T-cell (primary cell): ENCODE measurements around the gene IGFBPL1. TPM values are rescaled to one million over a fixed set of nuclear protein-coding genes. Genes with fewer than 3 reads are reported as not detected.
A peak's percentile ranks its signal among the peaks of the same experiment; 100 is the strongest.
"Not testable (repeated sequence)": the region's sequence is repeated elsewhere in the genome, so short reads cannot be mapped to it uniquely, and the experiment has no call there.

Source experiments
- ATAC-seq, 4 experiments: fragments of 200-7000 bp in 3 of 4; fragments of 150-1000 bp in 1 of 4; cut with Tn5 transposase; replicated peaks in 1 of 4; 1 replicate in 3 of 4; 2 replicates in 1 of 4; pipeline ENCODE4 v1.10.0; 2021; ENCODE audit warnings: moderate library complexity in 3 of 4, mild to moderate bottlenecking in 2 of 4, moderate number of reproducible peaks in 1 of 4
- CTCF ChIA-PET, 2 donors: fragments of 300-600 bp; sonication (Branson Sonifier 250); formaldehyde crosslinking; loops; one replicate each; lab custom pipeline; 2022; ENCODE audit warnings: antibody characterized with exemption in 2 of 2; lab: Charles Lee
- POLR2A ChIA-PET, 2 donors: fragments of 300-600 bp; sonication (Branson Sonifier 250); formaldehyde crosslinking; loops; one replicate each; lab custom pipeline; 2022; ENCODE audit warnings: antibody characterized with exemption in 2 of 2; lab: Charles Lee
- DNase-seq, 35 experiments: peaks; one replicate each; pipeline versions ENCODE4 v3.0.0 to v3.0.0-alpha.2; 2013 to 2023
- H3K27ac ChIP-seq: one replicate; pipeline ENCODE4 v1.5.1; 2013; ENCODE audit warnings: low read length
- H3K27me3 ChIP-seq, 2 experiments: replicated peaks in 1 of 2; 1 replicate in 1 of 2; 2 replicates in 1 of 2; pipeline versions ENCODE4 v1.6.1 to v1.7.0; 2013; ENCODE audit warnings: low read length in 1 of 2, mixed read lengths in 1 of 2; ENCODE audit not compliant: control insufficient read depth in 2 of 2, insufficient read depth in 2 of 2; ENCODE audit errors: extremely low read depth in 1 of 2
- H3K36me3 ChIP-seq, 2 donors: 1 replicate in 1 of 2; 2 replicates in 1 of 2; pipeline versions ENCODE4 v1.6.1 to v1.7.0; 2013; ENCODE audit warnings: low read length in 1 of 2; ENCODE audit not compliant: control insufficient read depth in 2 of 2, insufficient read depth in 1 of 2; ENCODE audit errors: extremely low read depth in 1 of 2
- H3K4me1 ChIP-seq, 2 experiments: 1 replicate in 1 of 2; 2 replicates in 1 of 2; pipeline versions ENCODE4 v1.6.1 to v1.7.0; 2013; ENCODE audit warnings: low read length in 2 of 2, mixed read lengths in 1 of 2; ENCODE audit not compliant: insufficient read depth in 2 of 2, control insufficient read depth in 1 of 2; ENCODE audit errors: extremely low read depth in 1 of 2
- H3K4me3 ChIP-seq, 2 donors: 1 replicate in 1 of 2; 2 replicates in 1 of 2; pipeline versions ENCODE4 v1.5.1 to v1.7.0; 2013; ENCODE audit warnings: mild to moderate bottlenecking in 2 of 2, low read length in 1 of 2, moderate library complexity in 1 of 2; ENCODE audit not compliant: control insufficient read depth in 1 of 2; ENCODE audit errors: extremely low read depth in 1 of 2
- H3K9me3 ChIP-seq: 2 replicates; pipeline ENCODE4 v1.7.0; 2013
- H3K27ac Mint-ChIP-seq, 2 donors: one replicate each; pipeline ENCODE4 v1.8.0; 2020 to 2021; ENCODE audit warnings: mild to moderate bottlenecking in 2 of 2, mixed read lengths in 2 of 2
- H3K27me3 Mint-ChIP-seq, 2 donors: one replicate each; pipeline ENCODE4 v1.8.0; 2021 to 2022; ENCODE audit warnings: mixed read lengths in 2 of 2
- H3K36me3 Mint-ChIP-seq: one replicate; pipeline ENCODE4 v1.8.0; 2021; ENCODE audit warnings: mixed read lengths
- H3K4me1 Mint-ChIP-seq, 3 donors: one replicate each; pipeline ENCODE4 v1.8.0; 2020 to 2022; ENCODE audit warnings: mixed read lengths in 3 of 3, mild to moderate bottlenecking in 1 of 3
- H3K4me3 Mint-ChIP-seq, 3 donors: one replicate each; pipeline ENCODE4 v1.8.0; 2020 to 2022; ENCODE audit warnings: mild to moderate bottlenecking in 3 of 3, mixed read lengths in 3 of 3, moderate library complexity in 3 of 3
- H3K9me3 Mint-ChIP-seq, 3 donors: one replicate each; pipeline ENCODE4 v1.8.0; 2020 to 2022; ENCODE audit warnings: mixed read lengths in 3 of 3
- WGBS: methylation state at CpG from one replicate; pipeline ENCODE4 v1.1.5; 2013; ENCODE audit warnings: missing lambda C conversion rate; ENCODE audit not compliant: insufficient coverage; 5-methylcytosine and 5-hydroxymethylcytosine counted together
- total RNA-seq, 35 experiments: library from RNA in 6 of 35; stranded (reverse) in 6 of 35; fragments of 120-200 nt in 1 of 35; gene quantifications; one replicate each; pipeline versions ENCODE4 v1.2.1 to v1.2.4 and lab custom pipeline; 2013 to 2026

The IGFBPL1 gene, protein sequence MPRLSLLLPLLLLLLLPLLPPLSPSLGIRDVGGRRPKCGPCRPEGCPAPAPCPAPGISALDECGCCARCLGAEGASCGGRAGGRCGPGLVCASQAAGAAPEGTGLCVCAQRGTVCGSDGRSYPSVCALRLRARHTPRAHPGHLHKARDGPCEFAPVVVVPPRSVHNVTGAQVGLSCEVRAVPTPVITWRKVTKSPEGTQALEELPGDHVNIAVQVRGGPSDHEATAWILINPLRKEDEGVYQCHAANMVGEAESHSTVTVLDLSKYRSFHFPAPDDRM
- total RNA-seq (not detected), total RNA-seq (lab: John Stamatoyannopoulos, UW) (0 to 0.30 (median 0.06) reads per million in 29 experiments)
- not detected for total RNA-seq (2013)

DNA sequence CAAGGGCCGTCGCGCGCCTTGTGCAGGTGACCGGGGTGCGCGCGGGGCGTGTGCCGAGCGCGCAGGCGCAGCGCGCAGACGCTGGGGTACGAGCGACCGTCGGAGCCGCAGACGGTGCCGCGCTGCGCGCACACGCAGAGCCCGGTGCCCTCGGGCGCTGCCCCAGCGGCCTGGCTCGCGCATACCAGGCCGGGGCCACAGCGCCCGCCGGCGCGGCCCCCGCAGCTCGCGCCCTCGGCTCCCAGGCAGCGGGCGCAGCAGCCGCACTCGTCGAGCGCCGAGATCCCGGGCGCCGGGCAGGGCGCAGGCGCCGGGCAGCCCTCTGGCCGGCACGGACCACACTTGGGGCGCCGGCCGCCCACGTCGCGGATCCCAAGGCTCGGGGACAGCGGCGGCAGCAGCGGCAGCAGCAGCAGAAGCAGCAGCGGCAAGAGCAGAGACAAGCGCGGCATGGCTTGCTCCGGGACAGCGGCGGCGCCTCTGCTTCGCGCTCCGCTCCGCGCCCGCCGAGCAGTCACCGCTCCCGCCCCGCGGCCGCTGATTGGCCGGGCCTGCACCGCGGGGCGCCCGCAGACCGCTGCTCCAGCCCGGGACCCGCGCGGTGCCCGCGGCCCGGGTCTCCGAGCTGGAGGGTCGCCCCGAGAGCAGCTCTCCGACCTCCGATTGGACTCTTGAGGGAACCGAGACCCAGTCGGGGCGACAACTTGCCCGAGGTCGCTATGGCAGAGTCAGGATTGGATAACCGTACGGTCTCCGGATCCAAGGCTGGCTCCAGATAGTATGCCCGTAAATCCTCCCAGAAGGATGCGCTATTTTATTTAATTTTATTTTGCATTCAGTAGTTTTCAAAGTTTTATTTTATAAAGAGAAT, at the start of gene IGFBPL1:
TSS of gene IGFBPL1 (minus strand) at position 482 of the 871 bp plus-strand sequence. CDS start at position 452, 30 bp downstream.
- ATAC-seq (peak in 2 of 4 experiments; percentile 55 to 56), DNase-seq (no peak)
- H3K27me3 Mint-ChIP-seq: peaks cover 37 to 53% of the 10 kb centered on the region in 2 donors
- H3K9me3 Mint-ChIP-seq: no peaks in the 10 kb centered on the region
- Histone ChIP-seq H3K9me3 (no peaks in the 10 kb centered on the region), H3K4me1 (peaks cover 0 to 3% of the 10 kb centered on the region in 2 experiments), H3K27ac (no peak within 1 kb of the TSS), H3K4me3 (peak within 1 kb of the TSS in 1 of 2 donors; percentile 41), H3K36me3 (no peaks in the 10 kb centered on the region), H3K27me3 (peaks cover 10 to 42% of the 10 kb centered on the region in 2 experiments)
- no peak within 1 kb of the TSS for H3K27ac Mint-ChIP-seq
- H3K4me3 Mint-ChIP-seq: peak within 1 kb of the TSS; percentile 36 to 61 (median 49)
- CTCF ChIA-PET: no interaction called here
- H3K36me3 Mint-ChIP-seq: no peaks in the 10 kb centered on the region
- peaks cover 2 to 11% (median 6%) of the 10 kb centered on the region in 3 donors for H3K4me1 Mint-ChIP-seq
- POLR2A ChIA-PET: no interaction called here
- WGBS: under 1% methylated on average over 110 of the region's 115 CpGs

DNA sequence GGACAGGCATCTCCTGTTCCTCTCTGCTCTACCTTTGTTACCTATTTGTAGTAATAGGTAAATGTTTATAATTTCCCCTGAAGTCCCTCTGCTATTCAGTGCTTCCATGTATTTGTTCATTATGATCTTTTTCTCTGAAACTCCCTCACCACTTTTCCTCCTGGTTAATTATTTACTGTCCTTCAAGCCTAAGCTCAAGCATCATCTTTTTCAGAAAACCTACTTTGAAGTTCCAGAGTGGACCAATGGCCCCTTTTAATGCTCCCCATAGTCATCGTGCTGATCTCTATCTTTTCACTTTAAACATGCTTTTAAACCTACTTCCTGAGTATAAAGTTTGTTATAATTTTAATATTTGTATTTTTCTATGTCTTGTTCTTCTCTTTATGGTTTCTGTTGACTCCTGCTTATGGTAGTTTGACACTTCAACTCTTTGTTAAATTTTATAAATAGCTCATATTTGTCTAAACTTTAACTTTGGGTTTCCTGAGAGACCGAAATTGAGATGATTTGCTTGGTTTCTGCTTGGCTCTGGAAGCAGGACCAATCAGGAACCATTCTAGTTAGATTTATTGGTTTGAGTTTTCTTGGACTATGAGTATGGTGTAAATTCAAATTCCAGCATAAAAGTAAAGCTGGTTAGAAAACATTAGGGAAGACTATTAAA, 48.5 kb upstream of the IGFBPL1 start:
- H3K4me1 Mint-ChIP-seq, H3K36me3 Mint-ChIP-seq, H3K27me3 Mint-ChIP-seq, H3K27ac Mint-ChIP-seq, H3K4me1 ChIP-seq, POLR2A ChIA-PET, DNase-seq, H3K27ac ChIP-seq, ATAC-seq, H3K36me3 ChIP-seq, H3K4me3 Mint-ChIP-seq, H3K9me3 ChIP-seq, H3K4me3 ChIP-seq: not testable (repeated sequence)
- H3K27me3 ChIP-seq: peaks cover 0 to 11% of the 10 kb centered on the region in 2 experiments
- CTCF ChIA-PET: interaction anchor here in 1 of 2 donors (0.6 kb wide), 1 partner anchor 729 kb away, joined by 3 read pairs; no protein-coding TSS in a partner anchor
- peaks cover 8 to 12% (median 9%) of the 10 kb centered on the region in 3 donors for H3K9me3 Mint-ChIP-seq
- WGBS: no CpG with 5 or more reads among the region's 2 CpGs

DNA sequence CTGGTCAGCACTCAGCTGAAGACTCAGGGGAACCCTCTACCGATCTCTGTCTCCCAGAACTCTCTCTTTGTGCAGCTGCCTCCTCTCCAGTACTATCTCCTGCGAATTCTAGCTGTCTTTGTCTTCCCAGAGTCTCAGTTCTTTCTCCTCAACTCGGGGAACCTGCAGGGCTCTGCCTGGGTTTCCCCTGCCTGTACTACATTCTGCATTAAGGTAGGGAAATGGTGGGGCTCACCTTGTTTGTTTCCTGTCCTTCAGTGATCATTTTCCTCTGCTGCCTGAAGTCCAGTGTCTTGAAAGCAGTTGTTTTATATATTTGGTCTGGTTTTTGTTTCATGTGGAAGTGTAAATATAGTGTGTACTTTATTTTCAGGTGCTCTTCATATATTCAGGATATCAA, 43.1 kb upstream of the IGFBPL1 start:
- H3K27me3 ChIP-seq: peaks cover 0 to 11% of the 10 kb centered on the region in 2 experiments
- no peaks in the 10 kb centered on the region for H3K9me3 ChIP-seq
- H3K27ac Mint-ChIP-seq: no peak overlapping the region
- H3K4me1 ChIP-seq: no peaks in the 10 kb centered on the region
- H3K27ac ChIP-seq: no peak overlapping the region
- H3K36me3 Mint-ChIP-seq: no peaks in the 10 kb centered on the region
- H3K36me3 ChIP-seq: no peaks in the 10 kb centered on the region
- no peak overlapping the region for H3K4me3 ChIP-seq
- POLR2A ChIA-PET: no interaction called here
- peaks cover 0 to 8% (median 3%) of the 10 kb centered on the region in 3 donors for H3K9me3 Mint-ChIP-seq
- 43% methylated on average over 1 of the region's 3 CpGs for WGBS
- CTCF ChIA-PET: no interaction called here
- no peak overlapping the region for H3K4me3 Mint-ChIP-seq
- H3K4me1 Mint-ChIP-seq: peaks cover 2 to 8% (median 4%) of the 10 kb centered on the region in 3 donors
- DNase-seq: no peak
- H3K27me3 Mint-ChIP-seq: peaks cover 0 to 8% of the 10 kb centered on the region in 2 donors
- no peak for ATAC-seq

DNA sequence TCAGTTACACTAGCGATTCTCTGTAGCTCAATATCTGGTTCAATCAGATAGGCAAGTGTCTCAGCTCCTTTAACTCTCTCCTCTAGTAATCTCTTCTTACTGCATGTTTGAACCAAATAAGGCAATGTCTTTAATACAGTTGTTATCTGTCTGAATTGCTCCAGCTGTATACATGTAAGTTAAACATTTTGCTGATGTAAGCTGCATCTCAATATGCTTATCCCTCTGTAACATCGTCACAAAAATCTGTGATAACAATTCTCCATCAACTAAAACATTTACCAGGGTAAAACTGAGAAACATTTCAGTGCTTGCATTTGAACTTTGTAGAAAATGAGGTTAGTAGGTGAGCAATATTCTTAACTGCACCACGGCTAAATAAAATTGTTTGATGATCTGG, 29.6 kb upstream of the IGFBPL1 start:
- ChIA-PET POLR2A (no interaction called here), CTCF (no interaction called here)
- WGBS: 94% methylated on average over 2 of the region's 3 CpGs
- no peak for ATAC-seq
- H3K4me3 ChIP-seq: no peak overlapping the region
- DNase-seq: no peak
- H3K27ac ChIP-seq: no peak overlapping the region
- no peaks in the 10 kb centered on the region for H3K36me3 ChIP-seq
- no peak overlapping the region for H3K27ac Mint-ChIP-seq
- peaks cover 15% of the 10 kb centered on the region for H3K36me3 Mint-ChIP-seq
- peaks cover 19 to 23% (median 21%) of the 10 kb centered on the region in 3 donors for H3K9me3 Mint-ChIP-seq
- no peak overlapping the region for H3K4me3 Mint-ChIP-seq
- no peaks in the 10 kb centered on the region for H3K9me3 ChIP-seq
- H3K4me1 Mint-ChIP-seq: no peaks in the 10 kb centered on the region
- peaks cover 0 to 17% of the 10 kb centered on the region in 2 experiments for H3K27me3 ChIP-seq
- H3K27me3 Mint-ChIP-seq: peaks cover 5 to 26% of the 10 kb centered on the region in 2 donors
- H3K4me1 ChIP-seq: no peaks in the 10 kb centered on the region

DNA sequence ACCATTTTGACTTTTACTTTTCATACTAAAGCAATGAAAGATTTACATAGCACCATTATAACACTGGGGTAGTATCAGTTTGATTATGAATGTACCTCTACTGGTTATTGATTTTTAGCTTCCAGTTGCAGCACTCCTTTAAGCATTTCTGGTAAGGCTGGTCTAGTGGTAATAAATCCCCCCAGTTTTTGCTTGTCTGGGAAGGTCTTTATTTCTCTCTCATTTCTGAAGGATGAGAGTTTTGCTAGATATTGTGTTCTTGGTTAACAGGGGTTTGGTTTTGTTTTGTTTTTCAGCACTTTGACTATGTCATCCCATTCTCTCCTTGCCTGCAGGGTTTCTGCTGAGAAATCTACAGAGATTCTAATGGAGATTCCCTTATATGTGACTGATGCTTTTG, 26.9 kb upstream of the IGFBPL1 start:
- H3K9me3 ChIP-seq: no peaks in the 10 kb centered on the region
- Mint-ChIP-seq H3K4me1 (no peaks in the 10 kb centered on the region), H3K27ac (no peak overlapping the region), H3K4me3 (no peak overlapping the region), H3K27me3 (peaks cover 8 to 31% of the 10 kb centered on the region in 2 donors), H3K9me3 (peaks cover 19 to 23% (median 21%) of the 10 kb centered on the region in 3 donors), H3K36me3 (peaks cover 15% of the 10 kb centered on the region)
- H3K27ac ChIP-seq: no peak overlapping the region
- DNase-seq (no peak), ATAC-seq (no peak)
- CTCF ChIA-PET: no interaction called here
- H3K27me3 ChIP-seq: peaks cover 0 to 8% of the 10 kb centered on the region in 2 experiments
- no peak overlapping the region for H3K4me3 ChIP-seq
- H3K36me3 ChIP-seq: no peaks in the 10 kb centered on the region
- POLR2A ChIA-PET: no interaction called here
- H3K4me1 ChIP-seq: no peaks in the 10 kb centered on the region

DNA sequence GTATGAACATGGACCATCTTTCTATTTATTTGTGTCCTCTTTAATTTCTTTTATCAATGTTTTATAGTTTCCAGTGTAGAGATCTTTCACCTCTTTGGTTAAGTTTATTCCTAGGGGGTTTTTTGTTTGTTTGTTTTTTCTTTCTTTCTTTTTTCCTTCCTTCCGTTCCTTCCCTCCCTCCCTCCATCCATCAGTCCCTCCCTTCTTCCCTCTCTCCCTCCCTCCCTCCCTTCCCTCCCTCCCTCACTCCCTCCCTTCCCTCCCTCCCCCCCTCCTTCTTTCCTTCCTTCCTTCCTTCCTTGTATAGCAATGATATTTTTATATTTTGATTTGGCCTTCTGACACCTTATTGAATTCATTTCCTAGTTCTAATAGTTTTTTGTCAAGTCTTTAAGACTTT, 23.4 kb upstream of the IGFBPL1 start:
- DNase-seq (no peak), ATAC-seq (no peak)
- no peak overlapping the region for H3K4me3 Mint-ChIP-seq
- H3K27me3 ChIP-seq: peaks cover 0 to 7% of the 10 kb centered on the region in 2 experiments
- no peaks in the 10 kb centered on the region for H3K4me1 ChIP-seq
- H3K36me3 Mint-ChIP-seq: peaks cover 15% of the 10 kb centered on the region
- no peaks in the 10 kb centered on the region for H3K36me3 ChIP-seq
- H3K27ac ChIP-seq: no peak overlapping the region
- no peak overlapping the region for H3K4me3 ChIP-seq
- no CpG with 5 or more reads among the region's 1 CpG for WGBS
- ChIA-PET POLR2A (no interaction called here), CTCF (no interaction called here)
- H3K9me3 ChIP-seq: no peaks in the 10 kb centered on the region
- no peak overlapping the region for H3K27ac Mint-ChIP-seq
- H3K27me3 Mint-ChIP-seq: peaks cover 4 to 23% of the 10 kb centered on the region in 2 donors
- H3K4me1 Mint-ChIP-seq: peaks cover 0 to 3% (median 0%) of the 10 kb centered on the region in 3 donors
- peaks cover 15 to 23% (median 19%) of the 10 kb centered on the region in 3 donors for H3K9me3 Mint-ChIP-seq
